Panc1 (cell line): ENCODE results near the gene SMAP1. TPM values are rescaled to one million over a fixed set of nuclear protein-coding genes. Genes with fewer than 3 reads are reported as not detected.

ENCODE experiments used
- ATAC-seq: fragments of 200-7000 bp; cut with Tn5 transposase; 2 replicates; pipeline ENCODE4 v1.9.1; 2020; ENCODE audit warnings: mild to moderate bottlenecking, moderate library complexity
- BruUV-seq: library from RNA; stranded (reverse); fragments of 400-500 nt; replicated peaks from 2 replicates; lab custom pipeline; 2021; lab: Mats Ljungman, UMichigan
- CTCF ChIA-PET: fragments of 300-600 bp; sonication (Branson Sonifier 250); formaldehyde crosslinking; loops from one replicate; lab custom pipeline; 2022; ENCODE audit warnings: antibody characterized with exemption; lab: Charles Lee
- POLR2A ChIA-PET: fragments of 300-600 bp; sonication (Branson Sonifier 250); formaldehyde crosslinking; loops from one replicate; lab custom pipeline; 2022; ENCODE audit warnings: antibody characterized with exemption; lab: Charles Lee
- DNase-seq: peaks from one replicate; pipeline ENCODE4 v3.0.0-alpha.2; 2010; ENCODE audit warnings: low read depth, low spot score
- H3K27ac ChIP-seq: 2 replicates; pipeline ENCODE4 v1.5.1; 2011; ENCODE audit warnings: mild to moderate bottlenecking, low read length, inconsistent platforms
- H3K27me3 ChIP-seq: fragments of 200-500 bp; sonication (Bioruptor generic); 2 replicates; pipeline ENCODE4 v1.6.0; 2014; ENCODE audit warnings: low read length, inconsistent platforms; ENCODE audit not compliant: control insufficient read depth, insufficient read depth
- H3K36me3 ChIP-seq: fragments of 200-500 bp; sonication (Bioruptor generic); 2 replicates; pipeline ENCODE4 v1.5.1; 2014; ENCODE audit warnings: inconsistent platforms, mild to moderate bottlenecking, low read length, moderate library complexity; ENCODE audit not compliant: control insufficient read depth, insufficient read depth
- H3K4me1 ChIP-seq: 2 replicates; pipeline ENCODE4 v1.5.1; 2011; ENCODE audit warnings: inconsistent platforms, mild to moderate bottlenecking, low read length, moderate library complexity; ENCODE audit not compliant: control insufficient read depth, insufficient read depth
- H3K4me3 ChIP-seq, 2 experiments: 2 replicates each; pipeline ENCODE4 v1.5.1; 2011 to 2012; ENCODE audit warnings: low read depth in 2 of 2, low read length in 2 of 2, mild to moderate bottlenecking in 2 of 2, inconsistent platforms in 1 of 2, moderate library complexity in 1 of 2
- H3K9me3 ChIP-seq: fragments of 200-500 bp; sonication (Bioruptor generic); 2 replicates; pipeline ENCODE4 v1.5.1; 2014; ENCODE audit warnings: low read depth, mild to moderate bottlenecking, inconsistent platforms, low read length, moderate library complexity; ENCODE audit not compliant: control insufficient read depth, insufficient read depth
- POLR2AphosphoS5 ChIP-seq: IDR thresholded peaks from 2 replicates; pipeline ENCODE4 v1.6.1; 2012; ENCODE audit warnings: mild to moderate bottlenecking, low read depth, low read length, moderate library complexity
- SIN3A ChIP-seq: IDR thresholded peaks from 2 replicates; pipeline ENCODE4 v1.6.1; 2012; ENCODE audit warnings: low read depth, mild to moderate bottlenecking, low read length, moderate library complexity, borderline replicate concordance; ENCODE audit not compliant: insufficient read depth
- TCF7L2 ChIP-seq: IDR thresholded peaks from 2 replicates; pipeline ENCODE4 v1.6.1; 2011; ENCODE audit warnings: mild to moderate bottlenecking, low read depth, low read length, inconsistent platforms
- in situ Hi-C: cut with HindIII; loops from 2 replicates; pipeline ENCODE4 v1.10.0; 2016; ENCODE audit warnings: low sequenced_read_pairs, low pct_unique_long_range_greater_than_20kb
- intact Hi-C: fragments of 100-400 bp; cut with micrococcal nuclease; formaldehyde crosslinking; loops from one replicate; pipeline ENCODE4 v1.10.0; 2022; ENCODE audit not compliant: unreplicated experiment
- total RNA-seq: library from RNA; stranded (reverse); gene quantifications from one replicate; pipeline ENCODE4 v1.2.1, GENCODE V29; 2021; ENCODE audit not compliant: unreplicated experiment
- TF ChIP-seq, protein P1 (sequence below), 2 experiments: IDR thresholded peaks; 2 replicates each; pipeline ENCODE4 v1.6.1; 2011 to 2012; ENCODE audit warnings: low read depth in 2 of 2, control low read depth in 1 of 2, low read length in 1 of 2, mild to moderate bottlenecking in 1 of 2, moderate library complexity in 1 of 2; ENCODE audit not compliant: insufficient read depth in 1 of 2
- TF ChIP-seq, protein P2 (sequence below): fragments of 450-650 bp; IDR thresholded peaks from 2 replicates; pipeline ENCODE4 v1.5.1; 2017; ENCODE audit warnings: mild to moderate bottlenecking

Gene SMAP1
- total RNA-seq, 1 experiment from 2014 or later, result 41.9 TPM

DNA sequence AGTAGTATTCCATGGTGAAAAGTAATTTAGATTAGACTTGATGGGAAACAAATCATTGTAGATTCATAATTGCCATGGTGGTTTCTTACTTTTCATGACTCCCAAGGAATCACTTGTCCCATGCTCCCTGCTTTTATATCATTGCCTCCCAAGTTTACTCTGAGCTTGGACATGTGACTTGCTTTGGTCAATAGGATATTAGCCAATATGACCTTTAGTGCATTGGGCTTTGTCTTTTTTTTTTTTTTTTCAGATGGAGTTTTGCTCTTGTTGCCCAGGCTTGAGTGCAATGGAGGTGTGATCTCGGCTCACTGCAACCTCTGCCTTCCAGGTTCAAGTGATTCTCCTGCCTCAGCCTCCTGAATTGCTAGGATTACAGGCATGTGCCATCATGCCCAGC is 15.5 kb upstream of the SMAP1 start:
- Histone ChIP-seq H3K4me1 (no peaks in the 10 kb centered on the region), H3K9me3 (no peaks in the 10 kb centered on the region), H3K4me3 (no peak overlapping the region), H3K27me3 (no peaks in the 10 kb centered on the region), H3K36me3 (no peaks in the 10 kb centered on the region), H3K27ac (no peak overlapping the region)
- DNase-seq, result no peak
- no TSS peak for BruUV-seq
- TF ChIP-seq POLR2AphosphoS5 (no peak), SIN3A (no peak), TCF7L2 (no peak)
- TF ChIP-seq, protein P1, sequence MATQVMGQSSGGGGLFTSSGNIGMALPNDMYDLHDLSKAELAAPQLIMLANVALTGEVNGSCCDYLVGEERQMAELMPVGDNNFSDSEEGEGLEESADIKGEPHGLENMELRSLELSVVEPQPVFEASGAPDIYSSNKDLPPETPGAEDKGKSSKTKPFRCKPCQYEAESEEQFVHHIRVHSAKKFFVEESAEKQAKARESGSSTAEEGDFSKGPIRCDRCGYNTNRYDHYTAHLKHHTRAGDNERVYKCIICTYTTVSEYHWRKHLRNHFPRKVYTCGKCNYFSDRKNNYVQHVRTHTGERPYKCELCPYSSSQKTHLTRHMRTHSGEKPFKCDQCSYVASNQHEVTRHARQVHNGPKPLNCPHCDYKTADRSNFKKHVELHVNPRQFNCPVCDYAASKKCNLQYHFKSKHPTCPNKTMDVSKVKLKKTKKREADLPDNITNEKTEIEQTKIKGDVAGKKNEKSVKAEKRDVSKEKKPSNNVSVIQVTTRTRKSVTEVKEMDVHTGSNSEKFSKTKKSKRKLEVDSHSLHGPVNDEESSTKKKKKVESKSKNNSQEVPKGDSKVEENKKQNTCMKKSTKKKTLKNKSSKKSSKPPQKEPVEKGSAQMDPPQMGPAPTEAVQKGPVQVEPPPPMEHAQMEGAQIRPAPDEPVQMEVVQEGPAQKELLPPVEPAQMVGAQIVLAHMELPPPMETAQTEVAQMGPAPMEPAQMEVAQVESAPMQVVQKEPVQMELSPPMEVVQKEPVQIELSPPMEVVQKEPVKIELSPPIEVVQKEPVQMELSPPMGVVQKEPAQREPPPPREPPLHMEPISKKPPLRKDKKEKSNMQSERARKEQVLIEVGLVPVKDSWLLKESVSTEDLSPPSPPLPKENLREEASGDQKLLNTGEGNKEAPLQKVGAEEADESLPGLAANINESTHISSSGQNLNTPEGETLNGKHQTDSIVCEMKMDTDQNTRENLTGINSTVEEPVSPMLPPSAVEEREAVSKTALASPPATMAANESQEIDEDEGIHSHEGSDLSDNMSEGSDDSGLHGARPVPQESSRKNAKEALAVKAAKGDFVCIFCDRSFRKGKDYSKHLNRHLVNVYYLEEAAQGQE (IDR thresholded peaks at IDR 0.05; ENCODE audit: insufficient read depth in 1 of 2, low read depth in 2 of 2, low read length in 1 of 2), result no peak
- TF ChIP-seq, protein P2, sequence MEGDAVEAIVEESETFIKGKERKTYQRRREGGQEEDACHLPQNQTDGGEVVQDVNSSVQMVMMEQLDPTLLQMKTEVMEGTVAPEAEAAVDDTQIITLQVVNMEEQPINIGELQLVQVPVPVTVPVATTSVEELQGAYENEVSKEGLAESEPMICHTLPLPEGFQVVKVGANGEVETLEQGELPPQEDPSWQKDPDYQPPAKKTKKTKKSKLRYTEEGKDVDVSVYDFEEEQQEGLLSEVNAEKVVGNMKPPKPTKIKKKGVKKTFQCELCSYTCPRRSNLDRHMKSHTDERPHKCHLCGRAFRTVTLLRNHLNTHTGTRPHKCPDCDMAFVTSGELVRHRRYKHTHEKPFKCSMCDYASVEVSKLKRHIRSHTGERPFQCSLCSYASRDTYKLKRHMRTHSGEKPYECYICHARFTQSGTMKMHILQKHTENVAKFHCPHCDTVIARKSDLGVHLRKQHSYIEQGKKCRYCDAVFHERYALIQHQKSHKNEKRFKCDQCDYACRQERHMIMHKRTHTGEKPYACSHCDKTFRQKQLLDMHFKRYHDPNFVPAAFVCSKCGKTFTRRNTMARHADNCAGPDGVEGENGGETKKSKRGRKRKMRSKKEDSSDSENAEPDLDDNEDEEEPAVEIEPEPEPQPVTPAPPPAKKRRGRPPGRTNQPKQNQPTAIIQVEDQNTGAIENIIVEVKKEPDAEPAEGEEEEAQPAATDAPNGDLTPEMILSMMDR, result no peak
- POLR2A ChIA-PET, result interaction anchor here (0.7 kb wide), 1 partner anchor 183 kb away, joined by 7 read pairs; no protein-coding TSS in a partner anchor
- in situ Hi-C loops (no loop called here), intact Hi-C loops (no loop called here)
- CTCF ChIA-PET, result no interaction called here
- ATAC-seq, result no peak

DNA sequence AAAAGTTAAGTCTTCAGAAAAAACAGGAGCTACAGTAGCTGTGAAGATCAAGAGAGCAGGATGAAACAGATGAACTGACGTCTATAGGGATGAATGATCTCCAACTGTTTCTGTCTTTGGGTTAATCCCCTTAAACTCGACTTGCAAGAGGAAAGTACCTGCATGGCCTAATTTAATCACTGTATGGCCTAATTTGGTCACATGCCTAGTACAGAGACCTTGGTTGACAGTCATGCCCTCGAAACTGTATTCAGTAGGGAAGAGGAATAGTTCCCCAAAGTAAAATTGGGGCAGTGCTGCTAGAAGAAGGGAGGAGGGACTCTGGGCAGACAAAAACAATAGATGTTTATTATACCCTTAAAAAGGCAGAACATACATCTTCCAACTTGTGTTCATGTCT is 10.0 kb upstream of the SMAP1 start:
- Histone ChIP-seq H3K36me3 (no peaks in the 10 kb centered on the region), H3K27me3 (no peaks in the 10 kb centered on the region), H3K27ac (no peak overlapping the region), H3K4me1 (no peaks in the 10 kb centered on the region), H3K4me3 (no peak overlapping the region), H3K9me3 (no peaks in the 10 kb centered on the region)
- DNase-seq (no peak), ATAC-seq (no peak)
- intact Hi-C loops (no loop called here), in situ Hi-C loops (no loop called here)
- CTCF ChIA-PET, result no interaction called here
- POLR2A ChIA-PET, result no interaction called here
- BruUV-seq, result no TSS peak
- TF ChIP-seq SIN3A (no peak), POLR2AphosphoS5 (no peak), TCF7L2 (no peak)
- TF ChIP-seq, protein P1 (IDR thresholded peaks at IDR 0.05; ENCODE audit: insufficient read depth in 1 of 2, low read depth in 2 of 2, low read length in 1 of 2), result no peak
- TF ChIP-seq, protein P2, result no peak
